ENCODE results near the gene ILF3. TPM values are rescaled to one million over a fixed set of nuclear protein-coding genes. Genes with fewer than 3 reads are reported as not detected.

Gene ILF3
- total and polyA plus RNA-seq, 2 of the 13 experiments (the other 11 are each of a cell fraction or from before 2014, with no cell fraction given) = 120 to 173 TPM

DNA sequence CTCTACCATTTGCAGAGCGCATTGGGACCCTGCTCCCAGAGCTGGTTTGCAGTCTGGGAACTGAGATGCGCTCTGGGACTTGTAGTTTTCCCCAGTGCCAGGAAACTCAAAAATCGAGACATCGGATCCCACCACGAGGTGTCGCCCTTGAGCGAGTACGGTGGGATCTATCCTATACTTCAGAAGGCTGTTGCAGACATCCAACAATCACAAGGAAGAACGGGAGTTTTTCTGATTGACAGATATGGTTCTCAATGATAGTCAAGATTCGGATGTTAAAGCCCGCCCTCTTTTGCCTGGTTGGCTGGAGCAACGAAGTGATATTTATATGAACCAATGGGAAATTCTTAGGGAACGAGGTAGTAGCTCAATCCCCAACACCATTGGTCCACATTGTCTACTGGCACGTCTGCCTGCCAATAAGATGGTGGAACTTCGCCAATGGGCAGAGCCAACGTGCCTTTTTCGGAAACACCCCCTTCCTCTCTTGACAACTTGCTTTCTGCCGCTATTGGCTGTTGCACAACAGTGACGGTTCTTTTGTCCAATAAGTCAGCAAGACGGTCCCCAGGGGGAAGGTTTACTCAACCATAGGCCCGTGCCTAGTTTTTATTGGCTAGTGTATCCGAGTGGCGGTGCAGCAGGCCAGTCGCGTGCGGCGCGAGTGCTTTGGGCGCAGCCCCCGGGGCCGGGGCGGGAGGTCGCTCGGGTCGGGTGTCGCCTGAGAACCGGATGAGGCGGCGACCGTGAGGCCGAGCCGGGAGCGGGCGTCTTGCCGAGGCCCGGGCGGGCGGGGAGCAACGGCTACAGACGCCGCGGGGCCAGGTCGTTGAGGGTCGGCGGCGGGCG is 63.4 kb downstream of the ILF3 start, which contains the start of gene DNM2 (continued):
- TF ChIP-seq, protein P1, sequence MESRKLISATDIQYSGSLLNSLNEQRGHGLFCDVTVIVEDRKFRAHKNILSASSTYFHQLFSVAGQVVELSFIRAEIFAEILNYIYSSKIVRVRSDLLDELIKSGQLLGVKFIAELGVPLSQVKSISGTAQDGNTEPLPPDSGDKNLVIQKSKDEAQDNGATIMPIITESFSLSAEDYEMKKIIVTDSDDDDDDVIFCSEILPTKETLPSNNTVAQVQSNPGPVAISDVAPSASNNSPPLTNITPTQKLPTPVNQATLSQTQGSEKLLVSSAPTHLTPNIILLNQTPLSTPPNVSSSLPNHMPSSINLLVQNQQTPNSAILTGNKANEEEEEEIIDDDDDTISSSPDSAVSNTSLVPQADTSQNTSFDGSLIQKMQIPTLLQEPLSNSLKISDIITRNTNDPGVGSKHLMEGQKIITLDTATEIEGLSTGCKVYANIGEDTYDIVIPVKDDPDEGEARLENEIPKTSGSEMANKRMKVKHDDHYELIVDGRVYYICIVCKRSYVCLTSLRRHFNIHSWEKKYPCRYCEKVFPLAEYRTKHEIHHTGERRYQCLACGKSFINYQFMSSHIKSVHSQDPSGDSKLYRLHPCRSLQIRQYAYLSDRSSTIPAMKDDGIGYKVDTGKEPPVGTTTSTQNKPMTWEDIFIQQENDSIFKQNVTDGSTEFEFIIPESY (CRISPR knock-in tag; IDR thresholded peaks at IDR 0.05) = peak; percentile 87
- TF ChIP-seq ZNF776 (CRISPR knock-in tag; IDR thresholded peaks at IDR 0.05) (no peak), LCORL (IDR thresholded peaks at IDR 0.05) (no peak), LCORL (CRISPR knock-in tag; IDR thresholded peaks at IDR 0.05) (0 out of 2 replicates have a peak, but pooled peaks have one; percentile 41), RBM39 (IDR thresholded peaks at IDR 0.05; ENCODE audit: low read depth, low read length, poor library complexity, severe bottlenecking) (peak; percentile 31), KMT2A (CRISPR knock-in tag; IDR thresholded peaks at IDR 0.05) (0 out of 2 replicates have a peak, but pooled peaks have one; percentile 7), MXD4 (CRISPR knock-in tag; IDR thresholded peaks at IDR 0.05) (peak; percentile 39), ERF (CRISPR knock-in tag; IDR thresholded peaks at IDR 0.05) (peak; percentile 37; the same call in 1 of the 2 replicates), ZNF777 (CRISPR knock-in tag; IDR thresholded peaks at IDR 0.05) (peak; percentile 0; the same call in 1 of the 2 replicates), HOXA9 (CRISPR knock-in tag; IDR thresholded peaks at IDR 0.05; ENCODE audit: borderline replicate concordance) (no peak), PHF21A (CRISPR knock-in tag; IDR thresholded peaks at IDR 0.05) (peak; percentile 67), ZFP1 (CRISPR knock-in tag; IDR thresholded peaks at IDR 0.05) (0 out of 2 replicates have a peak, but pooled peaks have one; percentile 31), ARNT (IDR thresholded peaks at IDR 0.05) (no peak), SRSF9 (IDR thresholded peaks at IDR 0.05; ENCODE audit: borderline replicate concordance, insufficient read depth, low read depth, low read length, poor library complexity, severe bottlenecking) (no peak), TEAD3 (CRISPR knock-in tag; optimal IDR thresholded peaks at IDR 0.05; ENCODE audit: borderline replicate concordance) (peak; percentile 14), ZNF382 (CRISPR knock-in tag; IDR thresholded peaks at IDR 0.05; ENCODE audit: borderline replicate concordance) (no peak), ZFP36 (IDR thresholded peaks at IDR 0.05; ENCODE audit: borderline replicate concordance, low read depth, low read length, partially characterized antibody) (no peak), HOXA5 (CRISPR knock-in tag; IDR thresholded peaks at IDR 0.05) (0 out of 2 replicates have a peak, but pooled peaks have one; percentile 46)
- TF ChIP-seq, protein P2, sequence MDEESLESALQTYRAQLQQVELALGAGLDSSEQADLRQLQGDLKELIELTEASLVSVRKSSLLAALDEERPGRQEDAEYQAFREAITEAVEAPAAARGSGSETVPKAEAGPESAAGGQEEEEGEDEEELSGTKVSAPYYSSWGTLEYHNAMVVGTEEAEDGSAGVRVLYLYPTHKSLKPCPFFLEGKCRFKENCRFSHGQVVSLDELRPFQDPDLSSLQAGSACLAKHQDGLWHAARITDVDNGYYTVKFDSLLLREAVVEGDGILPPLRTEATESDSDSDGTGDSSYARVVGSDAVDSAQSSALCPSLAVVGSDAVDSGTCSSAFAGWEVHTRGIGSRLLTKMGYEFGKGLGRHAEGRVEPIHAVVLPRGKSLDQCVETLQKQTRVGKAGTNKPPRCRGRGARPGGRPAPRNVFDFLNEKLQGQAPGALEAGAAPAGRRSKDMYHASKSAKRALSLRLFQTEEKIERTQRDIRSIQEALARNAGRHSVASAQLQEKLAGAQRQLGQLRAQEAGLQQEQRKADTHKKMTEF (CRISPR knock-in tag; IDR thresholded peaks at IDR 0.05) = peak; percentile 74
- TF ChIP-seq, protein P3, sequence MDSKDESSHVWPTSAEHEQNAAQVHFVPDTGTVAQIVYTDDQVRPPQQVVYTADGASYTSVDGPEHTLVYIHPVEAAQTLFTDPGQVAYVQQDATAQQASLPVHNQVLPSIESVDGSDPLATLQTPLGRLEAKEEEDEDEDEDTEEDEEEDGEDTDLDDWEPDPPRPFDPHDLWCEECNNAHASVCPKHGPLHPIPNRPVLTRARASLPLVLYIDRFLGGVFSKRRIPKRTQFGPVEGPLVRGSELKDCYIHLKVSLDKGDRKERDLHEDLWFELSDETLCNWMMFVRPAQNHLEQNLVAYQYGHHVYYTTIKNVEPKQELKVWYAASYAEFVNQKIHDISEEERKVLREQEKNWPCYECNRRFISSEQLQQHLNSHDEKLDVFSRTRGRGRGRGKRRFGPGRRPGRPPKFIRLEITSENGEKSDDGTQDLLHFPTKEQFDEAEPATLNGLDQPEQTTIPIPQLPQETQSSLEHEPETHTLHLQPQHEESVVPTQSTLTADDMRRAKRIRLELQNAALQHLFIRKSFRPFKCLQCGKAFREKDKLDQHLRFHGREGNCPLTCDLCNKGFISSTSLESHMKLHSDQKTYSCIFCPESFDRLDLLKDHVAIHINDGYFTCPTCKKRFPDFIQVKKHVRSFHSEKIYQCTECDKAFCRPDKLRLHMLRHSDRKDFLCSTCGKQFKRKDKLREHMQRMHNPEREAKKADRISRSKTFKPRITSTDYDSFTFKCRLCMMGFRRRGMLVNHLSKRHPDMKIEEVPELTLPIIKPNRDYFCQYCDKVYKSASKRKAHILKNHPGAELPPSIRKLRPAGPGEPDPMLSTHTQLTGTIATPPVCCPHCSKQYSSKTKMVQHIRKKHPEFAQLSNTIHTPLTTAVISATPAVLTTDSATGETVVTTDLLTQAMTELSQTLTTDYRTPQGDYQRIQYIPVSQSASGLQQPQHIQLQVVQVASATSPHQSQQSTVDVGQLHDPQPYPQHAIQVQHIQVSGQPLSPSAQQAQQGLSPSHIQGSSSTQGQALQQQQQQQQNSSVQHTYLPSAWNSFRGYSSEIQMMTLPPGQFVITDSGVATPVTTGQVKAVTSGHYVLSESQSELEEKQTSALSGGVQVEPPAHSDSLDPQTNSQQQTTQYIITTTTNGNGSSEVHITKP (CRISPR knock-in tag; IDR thresholded peaks at IDR 0.05; ENCODE audit: low read depth) = peak; percentile 98
- TF ChIP-seq, protein P4, sequence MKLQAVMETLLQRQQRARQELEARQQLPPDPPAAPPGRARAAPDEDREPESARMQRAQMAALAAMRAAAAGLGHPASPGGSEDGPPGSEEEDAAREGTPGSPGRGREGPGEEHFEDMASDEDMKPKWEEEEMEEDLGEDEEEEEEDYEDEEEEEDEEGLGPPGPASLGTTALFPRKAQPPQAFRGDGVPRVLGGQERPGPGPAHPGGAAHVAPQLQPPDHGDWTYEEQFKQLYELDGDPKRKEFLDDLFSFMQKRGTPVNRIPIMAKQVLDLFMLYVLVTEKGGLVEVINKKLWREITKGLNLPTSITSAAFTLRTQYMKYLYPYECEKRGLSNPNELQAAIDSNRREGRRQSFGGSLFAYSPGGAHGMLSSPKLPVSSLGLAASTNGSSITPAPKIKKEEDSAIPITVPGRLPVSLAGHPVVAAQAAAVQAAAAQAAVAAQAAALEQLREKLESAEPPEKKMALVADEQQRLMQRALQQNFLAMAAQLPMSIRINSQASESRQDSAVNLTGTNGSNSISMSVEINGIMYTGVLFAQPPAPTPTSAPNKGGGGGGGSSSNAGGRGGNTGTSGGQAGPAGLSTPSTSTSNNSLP (IDR thresholded peaks at IDR 0.05; ENCODE audit: low read depth, low read length) = peak; percentile 65; the same call in 1 of the 2 replicates

All from HepG2 (cell line).